HL-60/S4 (cell line): ENCODE data around the gene HES5.
"Not testable (repeated sequence)": the region's sequence is repeated elsewhere in the genome, so short reads cannot be mapped to it uniquely, and the experiment has no call there.

ENCODE experiments used
- in situ Hi-C: fragments of 300-500 bp; cut with MboI; formaldehyde crosslinking; loops from 2 replicates; pipeline ENCODE4 v1.14.3; 2022; ENCODE audit warnings: low sequenced_read_pairs

The HES5 gene

GRCh38 chr1:2561446-2561845 is 31.4 kb upstream of the HES5 start:
- in situ Hi-C loops, result no loop called here

- in situ Hi-C loops, result no loop called here
These were observed 30.4 kb upstream of the HES5 start for GRCh38 chr1:2560299-2561073.

GRCh38 chr1:2559509-2560298 is 29.6 kb upstream of the HES5 start:
- in situ Hi-C loops, result no loop called here

GRCh38 chr1:2558861-2559260 is 28.8 kb upstream of the HES5 start:
- in situ Hi-C loops, result no loop called here

- in situ Hi-C loops, result no loop called here
These were observed 28.4 kb upstream of the HES5 start for GRCh38 chr1:2558420-2558819.

GRCh38 chr1:2557482-2558400 is 27.7 kb upstream of the HES5 start:
- in situ Hi-C loops, result no loop called here

GRCh38 chr1:2556678-2557481 is 26.8 kb upstream of the HES5 start:
- in situ Hi-C loops, result no loop called here

GRCh38 chr1:2556277-2556677 is 26.2 kb upstream of the HES5 start, which contains the start of gene TNFRSF14:
TSS of gene TNFRSF14 (plus strand) at chr1:2556371. CDS start at chr1:2556665, 294 bp downstream.
- in situ Hi-C loops, result no loop called here

- in situ Hi-C loops, result no loop called here
These were observed 25.7 kb upstream of the HES5 start for GRCh38 chr1:2555634-2556276.

GRCh38 chr1:2554621-2555387 is 24.7 kb upstream of the HES5 start:
- in situ Hi-C loops, result no loop called here

GRCh38 chr1:2553871-2554620 is 24.0 kb upstream of the HES5 start:
- in situ Hi-C loops, result no loop called here

- in situ Hi-C loops, result not testable (repeated sequence)
These were observed 23.0 kb upstream of the HES5 start for GRCh38 chr1:2553076-2553475.

GRCh38 chr1:2552189-2552588 is 22.1 kb upstream of the HES5 start:
- in situ Hi-C loops, result no loop called here

GRCh38 chr1:2551544-2551943 is 21.5 kb upstream of the HES5 start:
- in situ Hi-C loops, result not testable (repeated sequence)

- in situ Hi-C loops, result not testable (repeated sequence)
These were observed 20.3 kb upstream of the HES5 start for GRCh38 chr1:2550309-2550861.

GRCh38 chr1:2549367-2550029 is 19.4 kb upstream of the HES5 start:
- in situ Hi-C loops, result loop anchor here (10.0 to 25.0 kb wide), 2 partner anchors 135 to 362 kb away; partner anchors contain the start of genes FAAP20 and PEX10

GRCh38 chr1:2548068-2548589 is 18.1 kb upstream of the HES5 start:
- in situ Hi-C loops, result loop anchor here (10.0 to 25.0 kb wide), 2 partner anchors 133 to 361 kb away; partner anchors contain the start of genes FAAP20 and PEX10
